GM21360 (cell line): ENCODE results near the gene OR2S2.
"Not testable (repeated sequence)": the region's sequence is repeated elsewhere in the genome, so short reads cannot be mapped to it uniquely, and the experiment has no call there.

ENCODE experiments used
- ATAC-seq: cut with Tn5 transposase; IDR thresholded peaks from one replicate; pipeline ENCODE4 v1.9.1; 2021; ENCODE audit warnings: mild to moderate bottlenecking, moderate library complexity; ENCODE audit not compliant: unreplicated experiment

Gene OR2S2, protein sequence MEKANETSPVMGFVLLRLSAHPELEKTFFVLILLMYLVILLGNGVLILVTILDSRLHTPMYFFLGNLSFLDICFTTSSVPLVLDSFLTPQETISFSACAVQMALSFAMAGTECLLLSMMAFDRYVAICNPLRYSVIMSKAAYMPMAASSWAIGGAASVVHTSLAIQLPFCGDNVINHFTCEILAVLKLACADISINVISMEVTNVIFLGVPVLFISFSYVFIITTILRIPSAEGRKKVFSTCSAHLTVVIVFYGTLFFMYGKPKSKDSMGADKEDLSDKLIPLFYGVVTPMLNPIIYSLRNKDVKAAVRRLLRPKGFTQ

DNA sequence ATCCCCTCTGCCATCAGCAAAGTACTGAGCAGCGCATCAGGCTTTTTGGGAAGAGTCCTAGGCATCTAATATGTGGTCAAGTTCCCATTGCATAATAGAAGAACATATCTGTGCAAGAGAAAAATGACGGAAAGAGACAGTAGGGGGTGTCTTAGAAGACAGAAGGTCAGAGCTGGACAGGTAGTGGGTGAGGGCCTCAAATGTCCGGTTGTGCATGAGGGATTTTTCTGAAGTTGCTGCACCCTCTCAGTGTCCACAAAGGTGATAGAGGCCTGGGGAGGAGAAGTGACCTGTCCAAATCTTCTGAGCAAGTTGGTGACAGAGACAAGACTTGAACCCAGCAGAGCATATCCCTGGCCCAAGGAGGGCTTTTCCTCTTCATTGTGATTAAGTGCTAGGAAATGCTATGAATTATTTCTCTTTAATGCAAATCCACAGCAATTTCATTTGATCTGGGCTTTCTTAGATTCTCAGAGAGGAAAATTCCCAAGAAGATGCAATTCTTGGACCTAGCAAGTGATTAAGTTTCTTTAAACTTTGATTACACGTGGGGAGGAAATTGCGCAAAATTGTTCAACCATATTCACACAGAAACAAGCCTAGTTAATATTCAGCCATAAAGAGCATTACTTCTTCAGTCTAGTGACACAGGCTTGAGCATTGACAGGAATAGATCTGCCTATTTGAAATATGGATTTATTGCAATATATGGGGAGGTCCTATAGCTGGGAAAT, at the start of gene OR2S2:
Gene OR2S2 (minus strand): TSS at position 51 of the 734 bp plus-strand sequence. CDS start 56 bp downstream, outside the sequence.
- ATAC-seq, result no peak

DNA sequence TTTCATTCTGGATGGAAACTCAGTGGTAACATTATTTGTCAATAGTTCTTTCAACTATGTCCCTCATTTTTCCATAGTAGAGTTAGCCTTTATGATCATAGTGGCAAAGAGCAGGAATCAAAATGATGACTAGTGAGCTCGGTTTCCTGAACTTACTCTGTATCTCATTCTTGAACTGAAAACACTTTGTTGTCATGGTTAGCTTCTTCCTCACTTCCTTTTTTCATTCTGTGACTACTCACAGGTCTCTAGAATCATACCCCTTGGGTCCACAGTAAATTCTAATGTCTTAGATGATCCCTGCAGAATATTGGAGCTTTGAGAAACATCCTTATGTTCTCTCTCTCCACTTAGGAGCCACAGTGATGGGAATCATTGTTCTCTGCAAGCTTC, 49.4 kb upstream of the OR2S2 start:
- no peak for ATAC-seq

DNA sequence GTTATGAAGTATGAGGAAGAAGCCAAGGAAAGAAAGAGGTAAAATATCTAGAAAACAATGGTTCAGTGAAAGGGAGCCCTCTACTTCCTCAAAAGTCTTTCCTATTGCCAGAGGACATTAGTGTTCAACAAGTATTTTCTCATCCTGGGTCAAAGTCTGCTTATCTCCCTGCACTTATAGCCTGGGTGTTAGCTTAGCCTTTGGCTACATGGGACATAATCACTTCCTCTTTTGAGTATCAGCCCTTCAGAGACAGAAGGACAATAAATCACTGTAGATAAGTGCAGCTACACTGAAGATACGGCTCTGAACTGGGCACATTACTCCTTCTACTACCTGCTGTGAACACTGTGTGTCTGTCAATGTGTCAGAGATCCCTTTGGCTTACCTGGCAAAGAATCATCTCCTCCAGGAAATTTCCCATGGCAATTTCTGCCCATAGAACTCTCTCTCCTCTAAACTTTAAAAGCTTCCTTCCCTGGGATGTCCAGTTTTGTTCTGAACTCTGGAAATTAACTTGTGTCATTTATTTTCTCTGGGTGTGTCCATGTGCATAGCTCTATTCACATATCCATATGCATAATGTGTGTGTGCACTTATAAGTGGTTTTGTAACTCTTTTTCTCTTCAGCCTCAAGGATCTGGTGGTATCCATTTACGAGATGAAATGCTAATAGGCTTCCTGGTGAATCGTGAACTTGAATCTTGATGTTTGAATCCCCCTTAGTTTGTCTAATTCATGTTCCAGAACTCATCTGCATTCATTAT, 48.8 kb upstream of the OR2S2 start:
- ATAC-seq, result no peak

DNA sequence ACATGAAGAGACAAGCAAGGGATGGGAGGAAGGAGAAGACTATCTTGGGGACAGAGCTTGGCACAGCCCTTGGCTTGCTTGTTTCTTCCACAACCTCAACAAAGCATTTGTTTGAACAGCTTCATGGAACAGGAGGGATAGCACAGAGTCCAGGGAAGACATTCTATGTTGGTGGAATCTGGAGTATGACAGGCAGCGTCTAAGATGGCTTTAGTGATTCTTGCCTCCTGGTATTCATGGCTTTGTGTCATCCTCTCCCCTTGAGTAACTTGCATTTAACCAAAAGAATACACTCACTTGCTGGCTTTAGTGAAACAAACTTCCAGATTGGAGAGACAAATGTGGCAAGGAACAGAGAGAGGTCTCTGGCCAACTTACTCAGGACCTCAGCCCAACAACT, 47.9 kb upstream of the OR2S2 start:
- no peak for ATAC-seq

DNA sequence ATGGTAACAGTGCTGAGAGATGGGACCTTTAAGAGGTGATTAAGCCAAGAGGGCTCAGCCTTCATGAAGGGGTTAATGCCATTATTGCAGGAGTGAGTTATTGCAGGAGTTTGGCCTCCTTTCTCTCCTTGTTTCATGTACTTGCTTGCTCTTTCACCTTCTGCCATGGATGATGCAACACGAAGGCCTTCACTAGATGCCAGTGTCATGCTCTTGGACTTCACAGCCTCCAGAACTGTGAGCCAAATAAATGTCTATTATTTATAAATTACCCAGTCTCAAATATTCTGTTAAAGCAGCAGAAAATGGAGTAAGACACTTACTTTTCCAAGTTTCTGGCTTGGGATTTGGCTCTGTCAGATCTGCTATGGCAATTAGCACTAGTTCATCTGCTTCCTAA, 40.4 kb upstream of the OR2S2 start:
- ATAC-seq, result no peak

DNA sequence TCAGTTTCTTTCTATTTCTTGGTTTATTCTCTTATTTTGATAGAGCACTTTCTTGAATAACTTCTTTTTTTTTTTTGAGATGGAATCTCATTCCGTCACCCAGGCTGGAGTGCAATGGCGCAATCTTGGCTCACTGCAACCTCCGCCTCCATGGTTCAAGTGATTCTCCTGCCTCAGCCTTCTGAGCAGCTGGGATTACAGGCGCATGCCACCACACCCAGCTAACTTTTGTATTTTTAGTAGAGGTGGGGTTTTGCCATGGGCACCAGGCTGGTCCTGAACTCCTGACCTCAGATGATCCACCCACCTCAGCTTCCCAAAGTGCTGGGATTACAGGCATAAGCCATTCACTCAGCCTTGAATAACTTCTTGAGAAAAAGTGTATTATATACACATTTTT, 39.1 kb upstream of the OR2S2 start:
- not testable (repeated sequence) for ATAC-seq

DNA sequence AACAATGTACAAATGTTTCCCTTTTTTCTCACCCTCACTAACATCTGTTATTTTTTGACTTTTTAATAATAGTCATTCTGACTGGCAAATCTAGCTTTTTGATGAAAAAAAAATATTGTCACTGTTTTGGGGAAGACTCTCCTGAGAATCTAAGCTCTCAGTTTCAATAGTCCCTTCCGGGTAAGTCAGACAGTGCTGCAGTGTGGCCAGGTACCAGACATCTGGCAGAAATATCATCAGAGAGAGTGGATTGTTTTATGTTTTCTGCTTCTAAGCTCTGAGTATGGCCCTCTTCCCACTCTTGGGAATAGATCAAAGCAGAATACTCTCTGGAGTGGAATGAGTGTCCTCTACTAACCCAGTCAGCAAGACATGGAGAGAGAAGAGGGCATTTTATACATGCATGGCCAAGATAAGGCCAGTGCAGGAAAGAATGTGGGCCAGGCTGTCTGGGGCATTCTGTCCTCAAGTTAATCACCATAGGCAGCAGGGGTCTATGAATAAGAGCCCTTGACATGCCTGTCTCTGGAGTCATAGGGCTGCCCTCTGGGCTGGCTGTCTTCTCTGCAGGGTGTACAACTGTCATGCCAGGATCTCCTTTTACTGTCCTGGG, 38.5 kb upstream of the OR2S2 start:
- ATAC-seq, result no peak

DNA sequence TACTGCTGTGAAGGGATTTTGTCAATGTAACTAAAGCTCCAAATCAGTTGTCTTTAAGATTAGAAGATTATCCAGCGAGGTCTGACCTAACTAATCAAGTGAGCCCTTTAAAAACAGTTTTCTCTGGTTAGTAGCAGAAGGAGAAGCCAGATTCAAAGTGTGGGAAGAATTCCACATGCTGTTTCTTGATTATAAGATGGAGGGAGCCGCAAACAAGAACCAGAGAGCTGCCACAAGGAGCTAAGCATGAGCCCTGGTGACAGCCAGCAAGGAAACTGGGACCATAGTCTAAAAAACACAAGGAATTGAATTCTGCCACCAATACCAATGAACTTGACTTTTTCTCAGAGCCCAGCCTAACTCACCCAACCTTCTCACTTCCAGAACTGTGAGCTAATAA, 37.0 kb upstream of the OR2S2 start:
- ATAC-seq, result no peak

DNA sequence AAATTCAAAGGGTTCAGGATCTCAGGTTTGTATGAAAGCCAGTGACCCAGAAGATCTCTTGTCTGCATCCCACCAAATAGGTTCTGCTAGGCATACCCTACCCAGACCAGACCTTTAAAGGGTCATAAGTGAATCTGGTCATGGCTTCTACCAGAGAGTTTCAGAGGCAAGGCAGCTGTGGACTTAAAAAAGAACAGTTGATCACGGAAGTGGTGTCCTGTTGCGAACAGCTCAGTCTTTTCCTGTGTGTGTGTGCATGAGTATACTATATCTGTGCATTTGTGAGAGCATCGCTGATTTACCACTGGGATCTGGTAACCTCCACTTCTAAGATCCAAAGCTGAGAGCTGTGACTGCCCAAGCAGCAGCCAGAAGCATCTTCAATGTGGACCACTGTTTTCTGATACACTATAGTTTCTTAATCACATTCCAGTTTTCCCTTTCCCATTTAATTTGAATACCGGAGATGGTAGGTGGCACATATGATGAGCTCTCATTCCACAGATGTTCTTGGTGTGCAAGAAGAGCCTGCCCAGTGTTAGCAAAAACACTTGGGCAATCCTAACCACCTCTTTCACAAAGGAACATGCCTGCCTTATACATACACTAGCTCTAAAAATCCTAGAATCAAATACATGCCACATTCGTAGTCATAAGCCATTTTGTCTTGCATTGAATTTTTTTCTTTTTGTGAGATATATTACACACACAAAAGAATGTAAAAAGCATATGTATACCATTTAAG, 36.2 kb upstream of the OR2S2 start:
- no peak for ATAC-seq

DNA sequence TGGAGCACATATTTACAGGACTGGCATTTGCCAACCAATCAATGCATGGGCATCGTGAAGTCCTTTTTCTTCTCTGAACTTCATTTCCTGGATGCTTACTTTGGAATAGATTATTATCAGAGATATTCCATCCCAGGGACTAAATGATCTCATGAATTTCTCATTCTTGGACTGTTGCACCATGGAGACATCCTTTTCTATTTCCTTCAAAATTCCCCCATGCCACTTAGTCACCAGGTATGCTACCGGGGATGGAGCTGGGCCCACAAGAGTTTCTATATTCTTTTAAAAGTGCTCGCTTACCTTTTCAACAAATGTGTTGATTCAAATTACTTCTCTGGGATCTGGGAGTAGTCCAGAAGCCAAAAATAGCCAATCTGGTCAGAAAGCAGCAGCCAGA, 35.2 kb upstream of the OR2S2 start:
- not testable (repeated sequence) for ATAC-seq

DNA sequence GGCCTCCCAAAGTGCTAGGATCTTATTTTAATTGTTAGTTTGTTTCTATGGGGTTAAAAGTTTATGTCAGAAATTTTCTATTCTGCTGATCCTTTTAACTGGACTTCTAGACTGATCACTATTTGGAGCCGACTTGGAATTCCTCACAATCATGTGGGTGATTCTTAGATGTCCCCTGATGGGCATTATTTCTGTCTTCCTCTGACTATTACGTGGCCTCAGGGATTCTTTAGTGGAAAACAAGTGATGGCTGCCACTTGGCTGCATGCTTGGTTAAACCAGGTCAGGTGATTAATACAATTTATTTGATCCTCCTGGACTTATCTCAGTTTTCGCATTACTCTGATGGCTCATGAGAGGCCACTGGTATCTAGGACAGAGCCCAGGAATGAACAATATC, 32.2 kb upstream of the OR2S2 start:
- ATAC-seq, result no peak

DNA sequence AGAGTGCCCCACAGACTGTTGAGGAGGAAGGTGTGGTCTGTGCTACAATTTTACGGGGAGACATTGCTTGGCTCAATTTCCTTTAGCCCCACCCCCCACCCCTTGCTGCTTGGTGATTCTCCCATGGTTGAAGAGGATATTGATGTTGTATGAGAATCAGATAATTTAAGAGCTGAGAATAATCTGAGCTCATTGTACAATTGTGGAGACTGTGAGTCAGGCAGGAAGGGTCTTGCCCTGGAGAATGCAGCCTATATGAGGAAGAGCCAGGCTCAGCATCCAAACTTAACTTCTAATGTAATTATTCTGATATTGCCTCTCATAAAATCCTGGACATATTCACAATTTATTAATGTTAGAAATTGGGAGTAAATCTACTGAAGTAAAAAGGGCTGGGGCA, 26.1 kb upstream of the OR2S2 start:
- ATAC-seq, result no peak

DNA sequence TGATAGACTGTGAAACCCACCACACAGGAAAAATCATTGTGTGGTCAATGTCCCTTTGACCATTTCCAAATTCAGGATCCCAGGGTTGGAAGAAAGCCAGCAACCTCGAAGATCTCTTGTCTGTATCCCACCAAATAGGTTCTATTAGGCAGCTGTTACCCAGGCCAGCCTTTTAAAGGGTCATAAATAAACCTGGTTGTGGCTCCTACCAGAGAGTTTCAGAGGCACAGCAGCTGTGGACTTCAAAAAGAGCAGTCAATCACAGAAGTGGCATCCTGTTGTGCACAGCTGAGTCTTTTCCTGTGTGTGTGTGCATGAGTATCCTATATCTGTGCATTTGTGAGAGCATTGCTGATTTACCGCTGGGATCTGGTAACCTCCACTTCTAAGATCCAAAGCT, 23.7 kb upstream of the OR2S2 start:
- ATAC-seq, result no peak

DNA sequence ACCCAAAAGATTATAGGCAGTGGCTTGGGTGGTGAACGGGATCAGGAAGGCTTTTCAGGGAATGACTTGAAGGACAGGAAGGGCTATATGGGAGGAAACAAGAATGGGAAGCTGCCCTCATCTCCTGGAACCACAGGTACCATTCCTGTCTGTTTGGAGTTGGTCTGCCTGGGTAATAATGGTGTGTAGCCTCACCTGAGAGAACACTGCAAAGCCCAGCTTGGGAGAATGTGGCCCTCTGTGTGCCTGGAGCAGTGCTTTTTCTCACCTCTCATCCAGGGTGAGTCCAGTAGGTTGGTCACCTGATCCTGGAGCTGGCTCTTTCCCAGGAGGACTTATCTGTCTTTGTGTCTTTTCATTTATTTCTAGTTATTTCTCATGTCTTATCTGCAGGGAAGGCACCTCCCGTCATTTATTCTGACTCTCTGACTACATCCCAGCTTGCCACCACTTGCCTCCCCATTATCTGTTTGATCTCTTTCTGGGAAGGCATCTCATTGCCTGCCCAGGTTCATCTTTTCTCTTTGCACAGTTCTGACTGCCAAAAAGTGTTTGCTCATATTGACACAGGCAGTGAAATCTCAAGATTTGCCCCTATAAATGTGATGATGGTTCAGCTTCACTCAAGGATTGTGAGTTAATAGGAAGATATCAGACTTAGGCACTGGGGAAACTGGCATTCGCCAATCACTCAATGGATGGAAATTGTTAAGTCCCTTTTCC, 22.5 kb upstream of the OR2S2 start:
- ATAC-seq, result no peak

DNA sequence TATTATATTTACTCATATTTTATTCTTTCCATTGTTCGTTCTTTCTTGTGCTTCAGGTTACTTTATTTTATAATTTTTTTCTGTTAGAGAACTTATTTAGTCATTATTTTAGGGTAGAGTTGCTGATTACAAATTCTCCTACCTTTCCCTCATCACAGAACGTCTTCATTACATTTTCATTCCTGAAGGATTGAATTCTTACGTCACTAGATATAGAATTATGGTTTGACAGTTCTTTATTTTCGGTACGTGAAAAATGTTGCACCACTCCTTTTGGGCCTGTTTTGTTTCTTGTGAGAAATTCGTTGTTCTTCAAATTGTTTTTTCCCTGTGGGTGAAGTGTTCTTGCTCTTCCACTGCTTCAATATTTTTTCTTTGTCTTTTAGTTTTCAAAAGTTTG, 20.8 kb upstream of the OR2S2 start:
- ATAC-seq, result no peak

DNA sequence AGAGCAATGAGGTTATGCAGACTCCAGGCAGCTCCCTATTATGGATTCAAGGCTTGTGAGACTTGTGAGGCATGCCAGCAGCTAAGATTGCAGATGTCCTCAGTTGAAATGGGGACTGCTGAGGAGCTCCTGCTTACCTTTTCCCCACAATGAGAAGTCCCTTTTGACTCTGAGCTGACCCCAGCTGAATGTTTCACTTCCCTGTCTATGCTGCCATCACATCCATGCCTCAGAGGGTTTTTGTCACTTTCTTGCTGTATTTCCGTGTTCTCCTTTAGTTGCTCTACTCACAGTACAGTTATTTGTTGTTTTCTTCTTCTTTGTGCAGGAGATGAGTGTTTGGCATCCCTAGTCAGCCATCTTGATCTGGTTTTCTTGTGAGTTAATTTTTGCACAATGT, 18.8 kb upstream of the OR2S2 start:
- no peak for ATAC-seq

DNA sequence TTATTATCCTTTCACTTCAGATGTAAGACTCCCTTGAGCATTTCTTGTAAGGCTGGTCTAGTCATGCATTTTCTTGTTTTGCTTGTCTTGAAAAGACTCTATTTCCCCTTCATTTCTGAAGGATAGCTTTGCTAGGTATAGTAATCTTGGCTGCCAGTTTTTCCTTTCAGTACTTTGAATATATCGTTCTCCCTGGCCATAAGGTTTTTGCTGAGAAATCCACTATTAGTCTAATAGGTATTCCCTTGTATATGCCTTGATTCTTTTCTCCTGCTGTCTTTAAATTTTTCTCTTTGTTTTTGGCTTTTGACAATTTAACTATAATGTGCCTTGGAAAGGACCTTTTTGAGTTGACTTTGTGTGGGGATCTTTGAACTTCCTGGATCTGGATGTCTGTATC, 16.8 kb upstream of the OR2S2 start:
- ATAC-seq, result no peak

DNA sequence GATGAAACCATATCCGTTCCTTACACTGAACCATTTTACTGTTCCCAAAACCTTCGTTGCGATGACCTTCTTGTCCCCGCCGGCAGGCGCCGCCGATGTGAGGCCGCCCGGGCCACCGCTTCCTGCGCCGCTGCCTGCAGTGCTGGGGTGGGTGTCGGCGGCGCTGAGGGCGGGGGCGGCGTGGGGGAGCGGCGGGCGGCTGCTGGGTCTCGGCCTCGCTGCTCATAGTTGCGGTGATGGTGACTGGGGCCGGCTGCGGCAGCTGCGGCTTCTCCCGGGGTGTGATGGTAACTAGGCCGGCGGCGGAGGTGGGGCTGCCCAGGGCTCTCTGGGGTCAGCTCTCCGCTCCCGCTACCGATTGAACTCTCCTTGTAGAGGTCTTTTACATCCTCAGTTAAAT, 14.1 kb upstream of the OR2S2 start:
- ATAC-seq, result no peak

DNA sequence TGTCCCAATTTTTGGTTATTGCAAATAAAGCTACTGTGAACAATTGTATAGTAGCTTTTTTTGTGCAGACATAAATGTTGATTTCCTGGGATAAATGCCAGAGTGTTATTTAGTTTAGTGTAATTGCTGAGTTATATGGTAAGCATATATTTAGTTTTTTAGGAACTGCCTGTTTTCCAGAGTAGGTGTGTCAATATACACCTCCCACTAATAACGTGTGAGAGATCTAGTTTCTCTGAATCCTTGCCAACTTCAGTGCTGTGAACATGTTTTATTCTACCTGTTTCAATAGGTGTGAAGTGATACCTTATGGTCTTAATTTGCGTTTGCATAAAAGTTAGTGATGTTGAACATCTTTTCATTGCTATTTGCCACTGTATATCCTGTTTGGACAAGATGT, 9.1 kb upstream of the OR2S2 start:
- ATAC-seq, result no peak

DNA sequence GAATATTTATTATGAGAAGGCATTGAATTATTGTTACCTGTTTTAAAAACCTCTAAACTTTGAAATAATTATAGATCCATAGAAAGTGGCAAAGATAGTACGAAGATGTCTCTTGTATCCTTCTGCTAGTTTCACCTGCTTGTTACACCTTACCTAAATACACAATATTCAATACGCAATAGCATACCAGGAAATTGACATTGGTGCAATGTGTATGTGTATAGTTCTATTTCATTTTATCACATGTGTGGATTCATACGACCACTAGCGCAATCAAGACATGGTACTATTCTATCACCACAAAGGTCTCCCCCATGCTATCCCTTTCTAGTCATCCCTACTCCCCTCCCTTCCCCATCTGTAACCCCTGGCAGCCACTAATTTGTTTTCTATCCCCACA, 8.5 kb upstream of the OR2S2 start:
- no peak for ATAC-seq
